Osteocyte (in vitro differentiated cells): ENCODE results near the gene NUP88. TPM values are rescaled to one million over a fixed set of nuclear protein-coding genes. Genes with fewer than 3 reads are reported as not detected.

Experiments used
- DNase-seq: peaks from one replicate; pipeline ENCODE4 v3.0.0; 2021; ENCODE audit warnings: mixed read lengths; ENCODE audit not compliant: unreplicated experiment; ENCODE audit errors: extremely low spot score
- H3K27ac Mint-ChIP-seq: one replicate; pipeline ENCODE4 v1.8.0; 2021; ENCODE audit warnings: mild to moderate bottlenecking, mixed read lengths; ENCODE audit not compliant: unreplicated experiment
- H3K27me3 Mint-ChIP-seq: one replicate; pipeline ENCODE4 v1.8.0; 2021; ENCODE audit warnings: mixed read lengths; ENCODE audit not compliant: unreplicated experiment
- H3K36me3 Mint-ChIP-seq: one replicate; pipeline ENCODE4 v1.8.0; 2021; ENCODE audit warnings: mixed read lengths; ENCODE audit not compliant: unreplicated experiment
- H3K4me1 Mint-ChIP-seq: one replicate; pipeline ENCODE4 v1.8.0; 2021; ENCODE audit warnings: mixed read lengths; ENCODE audit not compliant: unreplicated experiment
- H3K4me3 Mint-ChIP-seq: one replicate; pipeline ENCODE4 v1.8.0; 2021; ENCODE audit warnings: mild to moderate bottlenecking, moderate library complexity, mixed read lengths; ENCODE audit not compliant: unreplicated experiment
- H3K9me3 Mint-ChIP-seq: one replicate; pipeline ENCODE4 v1.8.0; 2021; ENCODE audit warnings: mixed read lengths; ENCODE audit not compliant: unreplicated experiment
- total RNA-seq: library from RNA; stranded (reverse); gene quantifications from 2 replicates; pipeline ENCODE4 v1.2.1, GENCODE V29; 2021
- TF ChIP-seq, protein P1 (sequence below): fragments of 200-600 bp; sonication (generic); IDR thresholded peaks from 2 replicates; pipeline ENCODE4 v1.5.0; 2021; ENCODE audit warnings: antibody characterized with exemption, mild to moderate bottlenecking, moderate library complexity

NUP88 gene
- total RNA-seq, 1 donor from 2014 or later, result 45.7 TPM

DNA sequence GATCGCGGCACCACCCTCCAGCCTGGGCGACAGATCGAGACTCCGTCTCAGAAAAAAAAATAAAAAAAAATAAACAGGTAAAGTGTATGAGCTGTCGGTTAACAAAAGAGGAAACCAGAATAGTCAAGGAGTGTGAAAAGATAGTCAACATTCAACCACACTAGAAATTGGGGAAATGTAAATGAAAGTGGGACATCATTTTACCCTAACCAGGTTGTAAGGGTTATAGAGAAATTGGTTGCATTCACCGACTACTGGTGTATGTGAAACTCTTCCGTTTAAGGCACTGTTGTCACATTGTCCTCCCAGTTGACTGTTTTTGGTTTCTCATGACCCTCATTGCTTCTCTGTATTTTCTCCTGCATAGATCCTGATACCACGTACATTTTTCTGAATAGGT lies 74.5 kb downstream of the NUP88 start:
- no peak for DNase-seq
- TF ChIP-seq, protein P1, sequence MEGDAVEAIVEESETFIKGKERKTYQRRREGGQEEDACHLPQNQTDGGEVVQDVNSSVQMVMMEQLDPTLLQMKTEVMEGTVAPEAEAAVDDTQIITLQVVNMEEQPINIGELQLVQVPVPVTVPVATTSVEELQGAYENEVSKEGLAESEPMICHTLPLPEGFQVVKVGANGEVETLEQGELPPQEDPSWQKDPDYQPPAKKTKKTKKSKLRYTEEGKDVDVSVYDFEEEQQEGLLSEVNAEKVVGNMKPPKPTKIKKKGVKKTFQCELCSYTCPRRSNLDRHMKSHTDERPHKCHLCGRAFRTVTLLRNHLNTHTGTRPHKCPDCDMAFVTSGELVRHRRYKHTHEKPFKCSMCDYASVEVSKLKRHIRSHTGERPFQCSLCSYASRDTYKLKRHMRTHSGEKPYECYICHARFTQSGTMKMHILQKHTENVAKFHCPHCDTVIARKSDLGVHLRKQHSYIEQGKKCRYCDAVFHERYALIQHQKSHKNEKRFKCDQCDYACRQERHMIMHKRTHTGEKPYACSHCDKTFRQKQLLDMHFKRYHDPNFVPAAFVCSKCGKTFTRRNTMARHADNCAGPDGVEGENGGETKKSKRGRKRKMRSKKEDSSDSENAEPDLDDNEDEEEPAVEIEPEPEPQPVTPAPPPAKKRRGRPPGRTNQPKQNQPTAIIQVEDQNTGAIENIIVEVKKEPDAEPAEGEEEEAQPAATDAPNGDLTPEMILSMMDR, result no peak
- H3K36me3 Mint-ChIP-seq, result peaks cover 26% of the 10 kb centered on the region
- no peaks in the 10 kb centered on the region for H3K27me3 Mint-ChIP-seq
- H3K4me3 Mint-ChIP-seq, result no peak overlapping the region
- H3K27ac Mint-ChIP-seq, result no peak overlapping the region
- H3K9me3 Mint-ChIP-seq, result no peaks in the 10 kb centered on the region
- H3K4me1 Mint-ChIP-seq, result no peaks in the 10 kb centered on the region

Other genes starting within 250 kb of the NUP88 start
- gene ZNF594, start 227.8 kb downstream of the NUP88 start, total RNA-seq, result 9.2 and 10.4 TPM in 2 replicates
- not detected in 2 replicates for gene SCIMP, start 184.8 kb downstream of the NUP88 start, total RNA-seq
- gene RABEP1, start 137.4 kb downstream of the NUP88 start, total RNA-seq, result 50.1 and 57.7 TPM in 2 replicates
- 58.2 and 58.6 TPM in 2 replicates for gene RPAIN, start 520 bp upstream of the NUP88 start, total RNA-seq
- 83.8 and 86.3 TPM in 2 replicates for gene C1QBP, start 19.5 kb upstream of the NUP88 start, total RNA-seq
- gene DHX33, start 49.3 kb upstream of the NUP88 start, total RNA-seq, result 17.5 and 18.9 TPM in 2 replicates
- gene DERL2, start 66.5 kb upstream of the NUP88 start, total RNA-seq, result 73.1 and 81.2 TPM in 2 replicates
- gene MIS12, start 66.9 kb upstream of the NUP88 start, total RNA-seq, result 20.1 and 21.3 TPM in 2 replicates
- gene NLRP1, start 164.8 kb upstream of the NUP88 start, total RNA-seq, result 27.1 and 27.6 TPM in 2 replicates